ENCODE results near the gene NEURL4.

NEURL4 gene

DNA sequence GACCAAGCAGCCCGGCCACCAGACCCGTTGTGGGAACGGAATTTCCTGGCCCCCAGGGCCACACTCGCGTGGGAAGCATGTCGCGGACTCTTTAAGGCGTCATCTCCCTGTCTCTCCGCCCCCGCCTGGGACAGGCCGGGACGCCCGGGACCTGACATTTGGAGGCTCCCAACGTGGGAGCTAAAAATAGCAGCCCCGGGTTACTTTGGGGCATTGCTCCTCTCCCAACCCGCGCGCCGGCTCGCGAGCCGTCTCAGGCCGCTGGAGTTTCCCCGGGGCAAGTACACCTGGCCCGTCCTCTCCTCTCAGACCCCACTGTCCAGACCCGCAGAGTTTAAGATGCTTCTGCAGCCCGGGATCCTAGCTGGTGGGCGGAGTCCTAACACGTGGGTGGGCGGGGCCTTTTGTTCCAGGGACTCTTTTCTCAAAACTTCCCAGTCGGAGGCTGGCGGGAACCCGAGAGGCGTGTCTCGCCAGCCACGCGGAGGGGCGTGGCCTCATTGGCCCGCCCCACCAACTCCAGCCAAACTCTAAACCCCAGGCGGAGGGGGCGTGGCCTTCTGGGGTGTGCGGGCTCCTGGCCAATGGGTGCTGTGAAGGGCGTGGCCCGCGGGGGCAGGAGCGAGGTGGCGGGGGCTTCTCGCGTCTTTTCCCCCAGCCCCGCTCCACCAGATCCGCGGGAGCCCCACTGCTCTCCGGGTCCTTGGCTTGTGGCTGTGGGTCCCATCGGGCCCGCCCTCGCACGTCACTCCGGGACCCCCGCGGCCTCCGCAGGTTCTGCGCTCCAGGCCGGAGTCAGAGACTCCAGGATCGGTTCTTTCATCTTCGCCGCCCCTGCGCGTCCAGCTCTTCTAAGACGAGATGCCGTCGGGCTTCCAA, 47.8 kb downstream of the NEURL4 start, which contains the start of gene SLC2A4:
SLC2A4 (plus strand) TSS at position 645 of the 879 bp plus-strand sequence; CDS start at position 862, 217 bp downstream.
- no peak for TF ChIP-seq EZH2phosphoT487 (IDR thresholded peaks at IDR 0.05; ENCODE audit: borderline replicate concordance, low read length)
- TF ChIP-seq, protein P1, sequence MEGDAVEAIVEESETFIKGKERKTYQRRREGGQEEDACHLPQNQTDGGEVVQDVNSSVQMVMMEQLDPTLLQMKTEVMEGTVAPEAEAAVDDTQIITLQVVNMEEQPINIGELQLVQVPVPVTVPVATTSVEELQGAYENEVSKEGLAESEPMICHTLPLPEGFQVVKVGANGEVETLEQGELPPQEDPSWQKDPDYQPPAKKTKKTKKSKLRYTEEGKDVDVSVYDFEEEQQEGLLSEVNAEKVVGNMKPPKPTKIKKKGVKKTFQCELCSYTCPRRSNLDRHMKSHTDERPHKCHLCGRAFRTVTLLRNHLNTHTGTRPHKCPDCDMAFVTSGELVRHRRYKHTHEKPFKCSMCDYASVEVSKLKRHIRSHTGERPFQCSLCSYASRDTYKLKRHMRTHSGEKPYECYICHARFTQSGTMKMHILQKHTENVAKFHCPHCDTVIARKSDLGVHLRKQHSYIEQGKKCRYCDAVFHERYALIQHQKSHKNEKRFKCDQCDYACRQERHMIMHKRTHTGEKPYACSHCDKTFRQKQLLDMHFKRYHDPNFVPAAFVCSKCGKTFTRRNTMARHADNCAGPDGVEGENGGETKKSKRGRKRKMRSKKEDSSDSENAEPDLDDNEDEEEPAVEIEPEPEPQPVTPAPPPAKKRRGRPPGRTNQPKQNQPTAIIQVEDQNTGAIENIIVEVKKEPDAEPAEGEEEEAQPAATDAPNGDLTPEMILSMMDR (IDR thresholded peaks at IDR 0.05; ENCODE audit: low read depth, low read length, poor library complexity, severe bottlenecking), result no peak
- Histone ChIP-seq H3K27ac (ENCODE audit: low read depth, low read length) (no peak within 1 kb of the TSS), H3K27me3 (ENCODE audit: control insufficient read depth, low read length) (peaks cover 24% of the 10 kb centered on the region), H3K4me2 (ENCODE audit: low read length) (peak within 1 kb of the TSS; percentile 92), H3K4me3 (ENCODE audit: low read length) (peak within 1 kb of the TSS; percentile 73), H3K9me2 (replicated peaks; ENCODE audit: control insufficient read depth, low read length) (no peaks in the 10 kb centered on the region), H3F3A (ENCODE audit: control insufficient read depth, insufficient read depth) (peaks cover 3% of the 10 kb centered on the region; the same call in 1 of the 2 replicates), H3K9me3 (ENCODE audit: control insufficient read depth, insufficient read depth, low read length) (no peaks in the 10 kb centered on the region), H3K79me2 (ENCODE audit: control insufficient read depth, low read length) (no peaks in the 10 kb centered on the region), H3K36me3 (ENCODE audit: control insufficient read depth, low read length) (no peaks in the 10 kb centered on the region), H3K4me1 (ENCODE audit: control insufficient read depth, low read length) (peaks cover 26% of the 10 kb centered on the region), H4K20me1 (ENCODE audit: control insufficient read depth, insufficient read depth, low read depth, low read length) (no peaks in the 10 kb centered on the region)

DNA sequence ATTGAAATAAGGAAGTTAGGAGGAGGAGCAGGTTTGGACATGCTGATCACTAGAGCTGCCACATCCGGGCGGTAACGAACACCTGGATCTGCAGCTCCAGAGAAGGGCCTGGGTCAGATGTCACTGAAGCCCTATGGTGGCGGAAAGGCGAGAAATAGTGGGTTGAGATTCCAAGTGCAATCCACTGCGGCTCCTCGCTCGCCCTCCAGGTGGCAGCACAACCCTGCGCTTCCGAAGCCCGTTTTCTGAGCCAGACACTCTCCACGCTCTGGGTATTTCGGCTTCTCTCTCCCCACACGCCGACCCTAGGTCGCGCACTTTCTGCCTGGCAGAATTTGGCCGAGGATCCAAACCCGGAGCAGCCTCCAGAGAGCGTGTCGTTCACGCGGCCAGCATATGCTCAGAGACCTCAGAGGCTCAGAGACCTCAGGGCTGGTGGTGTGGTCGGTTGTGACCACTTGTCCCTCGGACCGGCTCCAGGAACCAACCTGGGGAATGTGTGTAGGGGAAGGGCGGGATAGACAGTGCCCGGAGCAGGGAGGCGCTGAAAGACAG, 48.5 kb downstream of the NEURL4 start:
- Histone ChIP-seq H3K9me3 (ENCODE audit: control insufficient read depth, insufficient read depth, low read length) (no peaks in the 10 kb centered on the region), H3K4me1 (ENCODE audit: control insufficient read depth, low read length) (peaks cover 26% of the 10 kb centered on the region), H4K20me1 (ENCODE audit: control insufficient read depth, insufficient read depth, low read depth, low read length) (no peaks in the 10 kb centered on the region), H3K79me2 (ENCODE audit: control insufficient read depth, low read length) (no peaks in the 10 kb centered on the region), H3K9me2 (replicated peaks; ENCODE audit: control insufficient read depth, low read length) (no peaks in the 10 kb centered on the region), H3K4me2 (ENCODE audit: low read length) (peak overlapping the region; percentile 92), H3K27ac (ENCODE audit: low read depth, low read length) (no peak overlapping the region), H3F3A (ENCODE audit: control insufficient read depth, insufficient read depth) (peaks cover 3% of the 10 kb centered on the region; the same call in 1 of the 2 replicates), H3K36me3 (ENCODE audit: control insufficient read depth, low read length) (no peaks in the 10 kb centered on the region), H3K4me3 (ENCODE audit: low read length) (peak overlapping the region; percentile 73), H3K27me3 (ENCODE audit: control insufficient read depth, low read length) (peaks cover 19% of the 10 kb centered on the region)
- TF ChIP-seq EZH2phosphoT487 (IDR thresholded peaks at IDR 0.05; ENCODE audit: borderline replicate concordance, low read length), result no peak
- TF ChIP-seq, protein P1 (IDR thresholded peaks at IDR 0.05; ENCODE audit: low read depth, low read length, poor library complexity, severe bottlenecking), result peak; percentile 93

DNA sequence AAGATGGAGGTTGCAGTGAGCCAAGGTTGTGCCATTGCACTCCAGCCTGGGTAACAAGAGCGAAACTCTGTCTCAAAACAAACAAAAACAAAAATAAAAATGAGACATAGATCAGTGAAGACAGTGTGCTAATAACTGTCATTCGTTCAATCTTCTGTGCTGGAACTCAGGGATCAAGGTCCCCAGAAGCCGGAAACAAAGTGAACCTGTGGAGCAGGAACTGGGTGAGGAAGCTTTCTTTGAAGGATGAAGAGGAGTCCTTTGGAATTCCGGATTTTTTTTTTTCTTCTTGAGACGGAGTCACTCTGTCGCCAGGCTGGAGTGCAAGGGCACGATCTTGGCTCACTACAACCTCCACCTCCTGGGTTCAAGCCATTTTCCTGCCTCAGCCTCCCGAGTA, 49.7 kb downstream of the NEURL4 start:
- no peak overlapping the region for H3K4me3 ChIP-seq (ENCODE audit: low read length)
- H3K9me2 ChIP-seq (replicated peaks; ENCODE audit: control insufficient read depth, low read length), result no peaks in the 10 kb centered on the region
- no peak overlapping the region for H3K27ac ChIP-seq (ENCODE audit: low read depth, low read length)
- no peaks in the 10 kb centered on the region for H4K20me1 ChIP-seq (ENCODE audit: control insufficient read depth, insufficient read depth, low read depth, low read length)
- peaks cover 3% of the 10 kb centered on the region; the same call in 1 of the 2 replicates for H3F3A ChIP-seq (ENCODE audit: control insufficient read depth, insufficient read depth)
- peaks cover 18% of the 10 kb centered on the region for H3K27me3 ChIP-seq (ENCODE audit: control insufficient read depth, low read length)
- TF ChIP-seq, protein P1 (IDR thresholded peaks at IDR 0.05; ENCODE audit: low read depth, low read length, poor library complexity, severe bottlenecking), result no peak
- no peak for TF ChIP-seq EZH2phosphoT487 (IDR thresholded peaks at IDR 0.05; ENCODE audit: borderline replicate concordance, low read length)
- no peaks in the 10 kb centered on the region for H3K36me3 ChIP-seq (ENCODE audit: control insufficient read depth, low read length)
- no peaks in the 10 kb centered on the region for H3K79me2 ChIP-seq (ENCODE audit: control insufficient read depth, low read length)
- H3K4me1 ChIP-seq (ENCODE audit: control insufficient read depth, low read length), result peaks cover 26% of the 10 kb centered on the region
- H3K9me3 ChIP-seq (ENCODE audit: control insufficient read depth, insufficient read depth, low read length), result no peaks in the 10 kb centered on the region
- H3K4me2 ChIP-seq (ENCODE audit: low read length), result no peak overlapping the region
